GM23248 (cell line): ENCODE data around the gene SRP9.

Experiments
- EZH2 ChIP-seq: fragments of 200-600 bp; sonication (generic); IDR thresholded peaks from 2 replicates; pipeline ENCODE4 v1.6.1; 2018; ENCODE audit warnings: antibody characterized with exemption, mild to moderate bottlenecking; ENCODE audit not compliant: insufficient read depth, poor library complexity, severe bottlenecking
- EZH2phosphoT487 ChIP-seq: fragments of 200-600 bp; sonication (generic); IDR thresholded peaks from 2 replicates; pipeline ENCODE4 v1.6.1; 2018; ENCODE audit warnings: antibody characterized with exemption, moderate library complexity, mild to moderate bottlenecking, low read depth; ENCODE audit not compliant: insufficient read depth

GRCh38 chr1:225777058-225777582 lies 506 bp upstream of the SRP9 start:
- TF ChIP-seq EZH2: no peak
- no peak for TF ChIP-seq EZH2phosphoT487
